ENCODE measurements around the gene TUB. TPM values are rescaled to one million over a fixed set of nuclear protein-coding genes. Genes with fewer than 3 reads are reported as not detected.

The TUB gene
- total RNA-seq, 1 donor from 2014 or later: 3.3 TPM

DNA sequence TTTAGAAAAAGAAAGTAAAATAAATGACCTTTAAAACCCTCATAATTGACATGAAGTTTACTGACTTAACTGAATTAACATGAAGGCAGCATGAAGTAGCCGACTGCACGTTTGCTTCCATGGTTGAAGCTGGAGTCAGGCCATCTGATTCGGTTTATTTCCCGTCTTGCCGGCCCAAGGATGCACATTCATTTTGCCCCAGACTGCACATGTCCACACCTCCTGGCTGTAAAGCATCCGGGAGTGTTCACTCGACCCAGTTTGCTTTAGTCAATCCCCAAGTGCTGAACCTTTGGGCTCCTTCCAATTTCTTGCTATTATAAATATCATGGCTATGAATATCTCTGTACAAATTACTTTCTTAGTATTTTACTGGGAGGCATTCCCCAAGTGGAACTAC is 17.7 kb upstream of the TUB start:
- Histone ChIP-seq H3K4me3 (ENCODE audit: low read depth, low read length) (no peak overlapping the region), H3K36me3 (ENCODE audit: control insufficient read depth, insufficient read depth, low read length) (no peaks in the 10 kb centered on the region), H3K27me3 (ENCODE audit: control insufficient read depth, insufficient read depth, low read length) (no peaks in the 10 kb centered on the region)
- DNase-seq (ENCODE audit: low read depth): no peak
- TF ChIP-seq, protein P1, sequence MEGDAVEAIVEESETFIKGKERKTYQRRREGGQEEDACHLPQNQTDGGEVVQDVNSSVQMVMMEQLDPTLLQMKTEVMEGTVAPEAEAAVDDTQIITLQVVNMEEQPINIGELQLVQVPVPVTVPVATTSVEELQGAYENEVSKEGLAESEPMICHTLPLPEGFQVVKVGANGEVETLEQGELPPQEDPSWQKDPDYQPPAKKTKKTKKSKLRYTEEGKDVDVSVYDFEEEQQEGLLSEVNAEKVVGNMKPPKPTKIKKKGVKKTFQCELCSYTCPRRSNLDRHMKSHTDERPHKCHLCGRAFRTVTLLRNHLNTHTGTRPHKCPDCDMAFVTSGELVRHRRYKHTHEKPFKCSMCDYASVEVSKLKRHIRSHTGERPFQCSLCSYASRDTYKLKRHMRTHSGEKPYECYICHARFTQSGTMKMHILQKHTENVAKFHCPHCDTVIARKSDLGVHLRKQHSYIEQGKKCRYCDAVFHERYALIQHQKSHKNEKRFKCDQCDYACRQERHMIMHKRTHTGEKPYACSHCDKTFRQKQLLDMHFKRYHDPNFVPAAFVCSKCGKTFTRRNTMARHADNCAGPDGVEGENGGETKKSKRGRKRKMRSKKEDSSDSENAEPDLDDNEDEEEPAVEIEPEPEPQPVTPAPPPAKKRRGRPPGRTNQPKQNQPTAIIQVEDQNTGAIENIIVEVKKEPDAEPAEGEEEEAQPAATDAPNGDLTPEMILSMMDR (IDR thresholded peaks at IDR 0.05; ENCODE audit: insufficient read depth, low read length, poor library complexity, severe bottlenecking): no peak

DNA sequence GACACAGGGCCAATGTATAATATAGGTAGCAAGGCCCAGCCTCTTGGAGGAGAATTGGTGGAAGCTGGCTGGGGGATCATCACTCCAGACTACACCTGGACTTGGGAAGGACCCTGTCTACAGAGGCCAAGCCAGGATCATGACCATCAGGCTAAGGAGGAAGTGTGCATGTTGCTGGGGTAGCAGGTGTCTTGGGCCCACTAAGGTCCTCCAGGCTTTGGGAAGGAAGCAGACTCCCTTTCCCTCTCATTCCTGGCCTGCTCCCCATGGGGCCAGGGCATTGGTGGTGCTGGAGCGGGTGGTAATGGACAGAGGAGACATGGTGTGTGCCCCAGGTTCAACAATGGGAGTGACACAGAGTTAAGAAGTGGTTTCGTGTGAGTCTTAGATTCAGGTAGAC is 16.0 kb upstream of the TUB start:
- TF ChIP-seq, protein P1 (IDR thresholded peaks at IDR 0.05; ENCODE audit: insufficient read depth, low read length, poor library complexity, severe bottlenecking): no peak
- no peaks in the 10 kb centered on the region for H3K36me3 ChIP-seq (ENCODE audit: control insufficient read depth, insufficient read depth, low read length)
- no peaks in the 10 kb centered on the region for H3K27me3 ChIP-seq (ENCODE audit: control insufficient read depth, insufficient read depth, low read length)
- H3K4me3 ChIP-seq (ENCODE audit: low read depth, low read length): no peak overlapping the region
- no peak for DNase-seq (ENCODE audit: low read depth)

- H3K27me3 ChIP-seq (ENCODE audit: control insufficient read depth, insufficient read depth, low read length): no peaks in the 10 kb centered on the region
- no peaks in the 10 kb centered on the region for H3K36me3 ChIP-seq (ENCODE audit: control insufficient read depth, insufficient read depth, low read length)
- TF ChIP-seq, protein P1 (IDR thresholded peaks at IDR 0.05; ENCODE audit: insufficient read depth, low read length, poor library complexity, severe bottlenecking): no peak
- DNase-seq (ENCODE audit: low read depth): no peak
- H3K4me3 ChIP-seq (ENCODE audit: low read depth, low read length): no peak overlapping the region
These were observed 14.7 kb upstream of the TUB start for GRCh38 chr11:8066036-8066910.

DNA sequence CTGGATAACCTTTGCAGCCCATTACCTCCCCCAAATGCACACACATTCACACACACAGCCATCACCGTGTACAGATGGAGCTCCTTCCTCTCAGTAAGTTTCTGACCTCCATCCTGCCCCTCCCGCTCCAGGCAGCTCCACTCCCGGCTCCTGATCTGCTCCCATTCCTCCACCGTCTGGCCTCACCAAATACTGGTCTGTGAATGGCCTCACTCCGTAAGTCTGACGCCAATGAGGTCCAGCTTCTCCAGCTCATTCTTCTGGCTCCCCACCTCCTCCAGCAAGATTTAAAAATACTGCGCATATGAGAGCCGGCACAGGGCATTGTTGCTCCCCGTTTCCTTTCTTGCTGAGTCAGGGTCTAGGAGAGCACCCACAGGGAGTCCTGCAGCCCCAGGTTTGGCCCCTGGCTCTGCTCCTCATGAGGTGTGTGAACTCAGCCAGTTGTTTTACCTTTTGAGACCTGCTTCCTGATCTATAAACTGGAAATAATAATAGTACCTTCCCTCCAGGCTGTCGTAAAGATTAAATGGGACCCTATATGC is 14.0 kb upstream of the TUB start:
- Histone ChIP-seq H3K4me3 (ENCODE audit: low read depth, low read length) (no peak overlapping the region), H3K27me3 (ENCODE audit: control insufficient read depth, insufficient read depth, low read length) (peaks cover under 1% of the 10 kb centered on the region), H3K36me3 (ENCODE audit: control insufficient read depth, insufficient read depth, low read length) (no peaks in the 10 kb centered on the region)
- DNase-seq (ENCODE audit: low read depth): no peak
- TF ChIP-seq, protein P1 (IDR thresholded peaks at IDR 0.05; ENCODE audit: insufficient read depth, low read length, poor library complexity, severe bottlenecking): no peak

GRCh38 chr11:8067567-8067928 is 13.5 kb upstream of the TUB start:
- DNase-seq (ENCODE audit: low read depth): no peak
- no peaks in the 10 kb centered on the region for H3K36me3 ChIP-seq (ENCODE audit: control insufficient read depth, insufficient read depth, low read length)
- TF ChIP-seq, protein P1 (IDR thresholded peaks at IDR 0.05; ENCODE audit: insufficient read depth, low read length, poor library complexity, severe bottlenecking): no peak
- H3K4me3 ChIP-seq (ENCODE audit: low read depth, low read length): no peak overlapping the region
- peaks cover 7% of the 10 kb centered on the region for H3K27me3 ChIP-seq (ENCODE audit: control insufficient read depth, insufficient read depth, low read length)

Data from kidney epithelial cell (primary cell).